ENCODE measurements around the gene BATF. TPM values are rescaled to one million over a fixed set of nuclear protein-coding genes. Genes with fewer than 3 reads are reported as not detected.

Gene BATF
- total RNA-seq, 1 experiment from 2014 or later, result 1.7 TPM

DNA sequence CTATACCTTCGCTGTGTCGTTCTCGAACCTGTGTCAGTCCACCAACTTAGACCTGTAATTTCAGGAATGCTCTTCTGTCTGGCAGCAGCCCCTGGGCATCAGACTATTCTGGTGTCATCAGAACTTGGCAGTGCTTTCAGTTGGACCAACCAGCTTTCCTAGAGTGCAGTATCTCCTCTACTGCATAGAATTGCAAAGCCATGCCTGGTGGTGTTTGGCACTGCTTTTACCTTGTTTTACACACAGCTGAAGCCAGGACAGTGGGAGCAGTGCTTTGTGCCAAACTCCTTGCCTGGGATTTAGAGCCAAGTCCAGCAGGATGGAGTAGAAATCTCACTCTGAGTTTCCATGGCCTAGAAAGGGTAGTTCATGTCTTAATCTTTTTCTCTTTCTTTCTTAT, 57.6 kb downstream of the BATF start:
- Mint-ChIP-seq H3K4me3 (ENCODE audit: unreplicated experiment) (no peak overlapping the region), H3K4me1 (ENCODE audit: low read depth, unreplicated experiment) (peaks cover 8% of the 10 kb centered on the region), H3K27ac (ENCODE audit: unreplicated experiment) (no peak overlapping the region), H3K27me3 (ENCODE audit: insufficient read depth, unreplicated experiment) (no peaks in the 10 kb centered on the region), H3K9me3 (ENCODE audit: unreplicated experiment) (no peaks in the 10 kb centered on the region), H3K36me3 (ENCODE audit: insufficient read depth, unreplicated experiment) (no peaks in the 10 kb centered on the region)
- BruUV-seq (replicated peaks), result no TSS peak
- Histone ChIP-seq H3K4me3 (ENCODE audit: low read depth, low read length) (peak overlapping the region; percentile 61), H3K4me1 (peaks cover 15% of the 10 kb centered on the region), H3K27me3 (replicated peaks; ENCODE audit: control insufficient read depth, insufficient read depth, low read length) (no peaks in the 10 kb centered on the region), H3K36me3 (ENCODE audit: control insufficient read depth, insufficient read depth, low read length) (no peaks in the 10 kb centered on the region), H3K9me3 (no peaks in the 10 kb centered on the region; the same call in 1 of the 2 replicates)
- ChIA-PET CTCF (interaction anchor here (4.3 kb wide), 1 partner anchor 79 kb away, joined by 65 read pairs; the partner anchor contains the start of genes ERG28 and TTLL5), POLR2A (interaction anchor here (0.6 kb wide), 1 partner anchor 93 kb away, joined by 4 read pairs; no protein-coding TSS in a partner anchor)
- TF ChIP-seq, protein P1, sequence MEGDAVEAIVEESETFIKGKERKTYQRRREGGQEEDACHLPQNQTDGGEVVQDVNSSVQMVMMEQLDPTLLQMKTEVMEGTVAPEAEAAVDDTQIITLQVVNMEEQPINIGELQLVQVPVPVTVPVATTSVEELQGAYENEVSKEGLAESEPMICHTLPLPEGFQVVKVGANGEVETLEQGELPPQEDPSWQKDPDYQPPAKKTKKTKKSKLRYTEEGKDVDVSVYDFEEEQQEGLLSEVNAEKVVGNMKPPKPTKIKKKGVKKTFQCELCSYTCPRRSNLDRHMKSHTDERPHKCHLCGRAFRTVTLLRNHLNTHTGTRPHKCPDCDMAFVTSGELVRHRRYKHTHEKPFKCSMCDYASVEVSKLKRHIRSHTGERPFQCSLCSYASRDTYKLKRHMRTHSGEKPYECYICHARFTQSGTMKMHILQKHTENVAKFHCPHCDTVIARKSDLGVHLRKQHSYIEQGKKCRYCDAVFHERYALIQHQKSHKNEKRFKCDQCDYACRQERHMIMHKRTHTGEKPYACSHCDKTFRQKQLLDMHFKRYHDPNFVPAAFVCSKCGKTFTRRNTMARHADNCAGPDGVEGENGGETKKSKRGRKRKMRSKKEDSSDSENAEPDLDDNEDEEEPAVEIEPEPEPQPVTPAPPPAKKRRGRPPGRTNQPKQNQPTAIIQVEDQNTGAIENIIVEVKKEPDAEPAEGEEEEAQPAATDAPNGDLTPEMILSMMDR (IDR thresholded peaks at IDR 0.05; ENCODE audit: insufficient read depth in 1 of 2, low read depth in 1 of 2, low read length in 1 of 2, severe bottlenecking in 1 of 2, unreplicated experiment in 1 of 2), result no peak
- intact Hi-C loops (cut with micrococcal nuclease; ENCODE audit: unreplicated experiment), result loop anchor here (5.0 kb wide), 1 partner anchor 397 kb away; no protein-coding TSS in a partner anchor
- no peak for DNase-seq

DNA sequence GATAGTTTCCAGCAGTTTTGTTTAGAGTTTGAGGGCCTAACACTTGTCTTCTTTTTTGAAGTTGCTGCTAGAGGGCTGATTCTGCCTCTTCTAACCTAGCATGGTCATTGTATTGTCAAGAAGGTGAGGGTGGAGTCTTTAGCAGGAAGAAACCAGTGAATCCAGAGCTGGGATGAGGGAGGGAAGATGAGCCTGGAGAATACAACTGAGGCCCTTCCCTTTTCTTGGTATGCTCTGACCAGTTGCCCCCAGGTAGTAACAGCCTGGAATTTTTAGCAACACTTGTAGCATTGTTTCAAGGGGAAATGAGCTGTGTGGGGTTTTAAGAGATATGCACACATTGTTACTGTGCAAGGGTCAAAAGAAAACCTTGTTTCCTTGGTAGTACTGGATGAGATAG, 65.1 kb downstream of the BATF start:
- Mint-ChIP-seq H3K9me3 (ENCODE audit: unreplicated experiment) (peaks cover 10% of the 10 kb centered on the region), H3K36me3 (ENCODE audit: insufficient read depth, unreplicated experiment) (no peaks in the 10 kb centered on the region), H3K4me3 (ENCODE audit: unreplicated experiment) (no peak overlapping the region), H3K27me3 (ENCODE audit: insufficient read depth, unreplicated experiment) (no peaks in the 10 kb centered on the region), H3K27ac (ENCODE audit: unreplicated experiment) (no peak overlapping the region), H3K4me1 (ENCODE audit: low read depth, unreplicated experiment) (no peaks in the 10 kb centered on the region)
- TF ChIP-seq, protein P1 (IDR thresholded peaks at IDR 0.05; ENCODE audit: insufficient read depth in 1 of 2, low read depth in 1 of 2, low read length in 1 of 2, severe bottlenecking in 1 of 2, unreplicated experiment in 1 of 2), result no peak
- intact Hi-C loops (cut with micrococcal nuclease; ENCODE audit: unreplicated experiment), result no loop called here
- H3K9me3 ChIP-seq, result peaks cover 10% of the 10 kb centered on the region; the same call in 1 of the 2 replicates
- BruUV-seq (replicated peaks), result no TSS peak
- H3K4me1 ChIP-seq, result no peaks in the 10 kb centered on the region
- H3K27me3 ChIP-seq (replicated peaks; ENCODE audit: control insufficient read depth, insufficient read depth, low read length), result no peaks in the 10 kb centered on the region
- no peaks in the 10 kb centered on the region for H3K36me3 ChIP-seq (ENCODE audit: control insufficient read depth, insufficient read depth, low read length)
- no peak overlapping the region for H3K4me3 ChIP-seq (ENCODE audit: low read depth, low read length)
- CTCF ChIA-PET, result no interaction called here
- DNase-seq, result no peak
- POLR2A ChIA-PET, result interaction anchor here (0.6 kb wide), 1 partner anchor 9 kb away, joined by 3 read pairs; the partner anchor contains the start of gene FLVCR2

DNA sequence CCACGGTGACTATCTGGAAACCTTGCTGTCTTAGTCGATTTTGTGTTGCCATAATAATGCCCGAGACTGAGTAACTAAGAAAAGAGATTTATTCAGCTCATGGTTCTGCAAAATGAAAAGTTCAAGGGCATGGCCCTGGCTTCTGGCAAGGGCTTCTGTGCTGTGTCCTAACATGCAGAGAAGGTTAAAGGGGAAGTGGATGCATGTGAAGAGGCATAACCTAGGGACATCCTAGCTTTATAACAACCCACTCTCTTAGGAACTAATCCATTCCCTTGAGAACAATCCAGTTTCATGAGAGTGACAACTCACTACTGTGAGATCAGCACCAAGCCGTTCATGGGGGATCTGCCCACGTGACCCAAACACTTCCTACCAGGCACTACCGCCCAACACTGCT, 67.7 kb downstream of the BATF start:
- BruUV-seq (replicated peaks), result no TSS peak

More for the DNA sequence above, 67.7 kb downstream of the BATF start:
- H3K4me1 ChIP-seq, result no peaks in the 10 kb centered on the region; the same call in 1 of the 2 replicates
- CTCF ChIA-PET, result no interaction called here
- POLR2A ChIA-PET, result no interaction called here
- no peaks in the 10 kb centered on the region for H3K27me3 Mint-ChIP-seq (ENCODE audit: insufficient read depth, unreplicated experiment)
- no peaks in the 10 kb centered on the region for H3K36me3 Mint-ChIP-seq (ENCODE audit: insufficient read depth, unreplicated experiment)
- H3K4me3 Mint-ChIP-seq (ENCODE audit: unreplicated experiment), result no peak overlapping the region
- H3K36me3 ChIP-seq (ENCODE audit: control insufficient read depth, insufficient read depth, low read length), result no peaks in the 10 kb centered on the region
- intact Hi-C loops (cut with micrococcal nuclease; ENCODE audit: unreplicated experiment), result no loop called here
- H3K4me3 ChIP-seq (ENCODE audit: low read depth, low read length), result no peak overlapping the region
- H3K4me1 Mint-ChIP-seq (ENCODE audit: low read depth, unreplicated experiment), result no peaks in the 10 kb centered on the region
- peaks cover 21% of the 10 kb centered on the region for H3K9me3 Mint-ChIP-seq (ENCODE audit: unreplicated experiment)
- H3K27me3 ChIP-seq (replicated peaks; ENCODE audit: control insufficient read depth, insufficient read depth, low read length), result no peaks in the 10 kb centered on the region
- TF ChIP-seq, protein P1 (IDR thresholded peaks at IDR 0.05; ENCODE audit: insufficient read depth in 1 of 2, low read depth in 1 of 2, low read length in 1 of 2, severe bottlenecking in 1 of 2, unreplicated experiment in 1 of 2), result no peak
- no peak for DNase-seq
- H3K9me3 ChIP-seq, result peaks cover 12% of the 10 kb centered on the region; the same call in 1 of the 2 replicates
- H3K27ac Mint-ChIP-seq (ENCODE audit: unreplicated experiment), result no peak overlapping the region

Data from Caco-2 (cell line).